ENCODE results near the gene ANK2.
"Not testable (repeated sequence)": the region's sequence is repeated elsewhere in the genome, so short reads cannot be mapped to it uniquely, and the experiment has no call there.

The ANK2 gene

DNA sequence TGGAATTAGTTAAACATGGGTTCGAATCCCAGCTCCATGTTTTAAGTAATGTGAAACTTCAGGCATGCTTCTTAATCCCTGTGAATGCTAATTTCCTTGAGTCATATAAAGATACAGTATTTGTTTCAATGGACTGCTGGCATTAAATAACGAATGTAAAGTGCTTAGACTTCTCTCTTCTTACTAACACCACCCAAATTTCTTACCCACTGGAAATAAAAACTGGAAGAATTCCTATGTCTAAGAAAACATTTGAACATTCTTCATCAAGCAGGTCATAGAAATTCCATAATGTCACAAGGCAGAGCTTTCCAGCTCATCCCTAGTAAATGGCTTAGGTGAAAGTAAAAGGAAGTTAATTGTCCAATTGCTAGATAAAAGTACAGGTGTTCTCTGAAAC is 172.5 kb downstream of the ANK2 start:
- H3K4me3 ChIP-seq (ENCODE audit: low read depth, low read length): no peak overlapping the region
- TF ChIP-seq, protein P1, sequence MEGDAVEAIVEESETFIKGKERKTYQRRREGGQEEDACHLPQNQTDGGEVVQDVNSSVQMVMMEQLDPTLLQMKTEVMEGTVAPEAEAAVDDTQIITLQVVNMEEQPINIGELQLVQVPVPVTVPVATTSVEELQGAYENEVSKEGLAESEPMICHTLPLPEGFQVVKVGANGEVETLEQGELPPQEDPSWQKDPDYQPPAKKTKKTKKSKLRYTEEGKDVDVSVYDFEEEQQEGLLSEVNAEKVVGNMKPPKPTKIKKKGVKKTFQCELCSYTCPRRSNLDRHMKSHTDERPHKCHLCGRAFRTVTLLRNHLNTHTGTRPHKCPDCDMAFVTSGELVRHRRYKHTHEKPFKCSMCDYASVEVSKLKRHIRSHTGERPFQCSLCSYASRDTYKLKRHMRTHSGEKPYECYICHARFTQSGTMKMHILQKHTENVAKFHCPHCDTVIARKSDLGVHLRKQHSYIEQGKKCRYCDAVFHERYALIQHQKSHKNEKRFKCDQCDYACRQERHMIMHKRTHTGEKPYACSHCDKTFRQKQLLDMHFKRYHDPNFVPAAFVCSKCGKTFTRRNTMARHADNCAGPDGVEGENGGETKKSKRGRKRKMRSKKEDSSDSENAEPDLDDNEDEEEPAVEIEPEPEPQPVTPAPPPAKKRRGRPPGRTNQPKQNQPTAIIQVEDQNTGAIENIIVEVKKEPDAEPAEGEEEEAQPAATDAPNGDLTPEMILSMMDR (IDR thresholded peaks at IDR 0.05; ENCODE audit: low read depth, low read length): no peak
- TF ChIP-seq, protein P2, sequence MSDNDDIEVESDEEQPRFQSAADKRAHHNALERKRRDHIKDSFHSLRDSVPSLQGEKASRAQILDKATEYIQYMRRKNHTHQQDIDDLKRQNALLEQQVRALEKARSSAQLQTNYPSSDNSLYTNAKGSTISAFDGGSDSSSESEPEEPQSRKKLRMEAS (IDR thresholded peaks at IDR 0.05; ENCODE audit: low read depth, low read length): no peak
- TF ChIP-seq MYC (IDR thresholded peaks at IDR 0.05; ENCODE audit: low read depth, low read length): no peak
- no peak for TF ChIP-seq POLR2A (IDR thresholded peaks at IDR 0.05; ENCODE audit: extremely low read depth, insufficient read length)
- no peak for DNase-seq (ENCODE audit: low read depth)

DNA sequence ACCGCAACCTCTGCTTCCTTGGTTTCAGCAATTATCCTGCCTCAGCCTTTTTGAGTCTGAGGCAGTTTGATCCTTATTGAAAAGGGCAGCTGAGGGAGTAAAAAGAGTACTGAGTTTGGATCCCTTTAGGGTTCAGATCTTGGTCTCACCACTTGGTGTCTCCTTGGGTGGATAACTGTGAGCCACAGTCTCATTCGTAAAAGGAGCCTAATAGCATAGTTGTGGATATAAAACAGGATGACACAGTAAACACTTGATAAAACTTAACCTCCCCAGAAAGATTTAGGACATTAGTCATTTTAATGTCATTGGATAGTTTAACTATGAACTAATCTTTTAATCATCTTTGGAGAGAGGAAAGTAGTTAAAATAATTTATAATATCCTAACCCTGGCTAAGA is 173.0 kb downstream of the ANK2 start:
- DNase-seq (ENCODE audit: low read depth): no peak
- H3K4me3 ChIP-seq (ENCODE audit: low read depth, low read length): no peak overlapping the region
- TF ChIP-seq MYC (IDR thresholded peaks at IDR 0.05; ENCODE audit: low read depth, low read length) (no peak), POLR2A (IDR thresholded peaks at IDR 0.05; ENCODE audit: extremely low read depth, insufficient read length) (no peak)
- TF ChIP-seq, protein P2 (IDR thresholded peaks at IDR 0.05; ENCODE audit: low read depth, low read length): no peak
- TF ChIP-seq, protein P1 (IDR thresholded peaks at IDR 0.05; ENCODE audit: low read depth, low read length): no peak

DNA sequence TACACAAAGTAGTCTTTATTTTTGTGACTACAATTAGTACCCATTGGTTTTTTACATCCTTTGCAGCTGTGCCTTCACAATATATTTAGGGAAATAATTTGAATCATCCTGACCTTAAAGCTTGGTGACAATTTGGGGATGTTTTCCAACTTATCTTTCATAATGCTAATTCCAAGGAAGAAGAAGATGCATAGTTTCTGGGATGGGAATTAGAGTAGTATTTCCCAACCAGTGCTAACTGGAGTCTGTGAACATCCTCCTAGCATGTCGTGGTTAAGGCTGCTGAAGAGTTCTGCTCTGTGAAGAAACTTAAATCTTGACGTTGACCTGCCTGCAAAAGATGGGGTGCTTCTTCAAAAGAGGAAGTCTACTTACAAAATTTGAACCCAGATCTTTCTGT is 173.5 kb downstream of the ANK2 start:
- H3K4me3 ChIP-seq (ENCODE audit: low read depth, low read length): no peak overlapping the region
- TF ChIP-seq POLR2A (IDR thresholded peaks at IDR 0.05; ENCODE audit: extremely low read depth, insufficient read length): no peak
- TF ChIP-seq MYC (IDR thresholded peaks at IDR 0.05; ENCODE audit: low read depth, low read length): no peak
- TF ChIP-seq, protein P1 (IDR thresholded peaks at IDR 0.05; ENCODE audit: low read depth, low read length): no peak
- TF ChIP-seq, protein P2 (IDR thresholded peaks at IDR 0.05; ENCODE audit: low read depth, low read length): no peak
- no peak for DNase-seq (ENCODE audit: low read depth)

DNA sequence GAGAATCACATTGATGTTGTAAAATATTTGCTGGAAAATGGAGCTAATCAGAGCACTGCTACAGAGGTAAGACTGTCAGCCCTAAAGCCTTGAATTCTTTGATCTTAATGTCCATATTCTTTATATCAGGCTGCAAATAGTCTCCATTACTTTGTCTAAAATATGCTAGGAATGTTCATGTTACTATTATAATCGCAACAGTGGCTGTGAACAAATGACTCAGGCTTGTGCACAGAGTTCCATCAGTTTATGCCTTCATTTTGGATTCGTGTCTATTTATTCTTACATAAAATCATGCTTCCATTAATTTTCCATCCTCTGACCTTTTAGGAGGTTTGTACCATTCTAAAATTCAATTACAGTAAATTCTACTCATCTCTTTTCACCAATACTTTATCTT is 182.7 kb downstream of the ANK2 start:
- DNase-seq (ENCODE audit: low read depth): no peak
- H3K4me3 ChIP-seq (ENCODE audit: low read depth, low read length): no peak overlapping the region
- TF ChIP-seq, protein P1 (IDR thresholded peaks at IDR 0.05; ENCODE audit: low read depth, low read length): no peak
- TF ChIP-seq, protein P2 (IDR thresholded peaks at IDR 0.05; ENCODE audit: low read depth, low read length): no peak
- TF ChIP-seq MYC (IDR thresholded peaks at IDR 0.05; ENCODE audit: low read depth, low read length) (no peak), POLR2A (IDR thresholded peaks at IDR 0.05; ENCODE audit: extremely low read depth, insufficient read length) (no peak)

DNA sequence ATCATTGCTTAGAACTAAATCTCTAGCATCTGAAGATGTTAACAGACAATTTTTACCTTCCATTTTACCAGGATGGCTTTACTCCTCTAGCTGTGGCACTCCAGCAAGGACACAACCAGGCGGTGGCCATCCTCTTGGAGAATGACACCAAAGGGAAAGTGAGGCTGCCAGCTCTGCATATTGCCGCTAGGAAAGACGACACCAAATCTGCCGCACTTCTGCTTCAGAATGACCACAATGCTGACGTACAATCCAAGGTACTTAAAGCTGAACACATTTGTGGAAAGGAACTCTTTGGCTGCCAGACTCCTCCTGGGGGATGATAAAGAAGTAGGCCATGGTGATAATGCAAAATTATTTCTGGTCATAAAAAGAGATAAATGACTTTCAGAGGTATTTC is 187.5 kb downstream of the ANK2 start:
- TF ChIP-seq, protein P2 (IDR thresholded peaks at IDR 0.05; ENCODE audit: low read depth, low read length): no peak
- TF ChIP-seq, protein P1 (IDR thresholded peaks at IDR 0.05; ENCODE audit: low read depth, low read length): no peak
- TF ChIP-seq POLR2A (IDR thresholded peaks at IDR 0.05; ENCODE audit: extremely low read depth, insufficient read length) (no peak), MYC (IDR thresholded peaks at IDR 0.05; ENCODE audit: low read depth, low read length) (no peak)
- no peak for DNase-seq (ENCODE audit: low read depth)
- H3K4me3 ChIP-seq (ENCODE audit: low read depth, low read length): no peak overlapping the region

DNA sequence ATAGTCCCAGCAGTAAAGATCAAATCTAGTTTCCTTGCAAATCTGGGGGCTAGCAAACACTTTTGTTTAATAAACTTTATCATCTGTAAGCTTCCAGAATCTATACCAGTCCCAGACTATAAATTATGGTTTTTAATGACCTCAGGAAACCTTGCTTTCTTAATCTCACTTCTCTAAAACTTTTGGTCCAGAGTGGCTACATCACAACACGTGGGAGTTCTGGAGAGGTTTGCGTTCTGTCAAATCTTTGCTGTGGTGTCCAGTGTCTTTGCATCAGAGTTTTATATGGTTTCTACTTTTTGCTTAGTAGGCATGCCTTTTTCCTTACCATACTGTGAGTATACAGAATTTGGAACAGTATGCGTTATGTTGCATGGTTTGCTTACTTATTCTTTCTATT is 193.9 kb downstream of the ANK2 start:
- H3K4me3 ChIP-seq (ENCODE audit: low read depth, low read length): no peak overlapping the region
- DNase-seq (ENCODE audit: low read depth): no peak
- no peak for TF ChIP-seq POLR2A (IDR thresholded peaks at IDR 0.05; ENCODE audit: extremely low read depth, insufficient read length)
- TF ChIP-seq MYC (IDR thresholded peaks at IDR 0.05; ENCODE audit: low read depth, low read length): no peak
- TF ChIP-seq, protein P2 (IDR thresholded peaks at IDR 0.05; ENCODE audit: low read depth, low read length): no peak
- TF ChIP-seq, protein P1 (IDR thresholded peaks at IDR 0.05; ENCODE audit: low read depth, low read length): no peak

DNA sequence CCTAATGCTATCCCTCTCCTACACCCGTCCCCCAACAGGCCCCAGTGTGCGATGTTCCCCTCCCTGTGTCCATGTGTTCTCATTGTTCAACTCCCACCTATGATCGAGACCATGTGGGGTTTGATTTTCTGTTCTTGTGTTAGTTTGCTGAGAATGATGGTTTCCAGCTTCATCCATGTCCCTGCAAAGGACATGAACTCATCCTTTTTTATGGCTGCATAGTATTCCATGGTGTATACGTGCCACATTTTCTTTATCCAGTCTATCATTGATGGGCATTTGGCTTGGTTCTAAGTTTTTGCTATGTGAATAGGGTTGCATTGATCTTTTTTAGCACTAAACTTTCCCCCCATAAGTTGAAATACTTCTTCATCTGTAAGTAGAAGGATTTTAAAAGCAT is 195.3 kb downstream of the ANK2 start:
- not testable (repeated sequence) for DNase-seq (ENCODE audit: low read depth); H3K4me3 ChIP-seq (ENCODE audit: low read depth, low read length)
